ENCODE measurements around the gene NEDD9.

Gene NEDD9

DNA sequence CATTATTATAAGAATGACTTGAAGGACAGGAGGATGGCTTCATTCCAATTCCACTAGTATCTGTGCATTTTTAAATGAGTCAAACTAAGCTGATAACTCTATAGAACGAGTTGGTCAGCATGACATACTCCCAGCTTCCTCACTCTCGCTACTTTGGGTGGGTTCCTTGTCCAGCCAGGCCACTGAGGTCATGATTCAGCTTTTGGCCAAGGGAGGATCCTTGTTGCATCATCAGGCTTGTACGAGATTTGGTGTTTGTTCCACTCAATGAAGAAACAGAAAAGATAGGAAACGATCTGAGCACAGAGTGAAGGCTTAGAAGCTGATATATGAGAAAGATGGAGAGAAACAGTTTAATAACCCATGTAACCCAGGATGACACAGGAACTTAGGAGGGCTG is 19.8 kb downstream of the NEDD9 start:
- H3K79me2 ChIP-seq (ENCODE audit: insufficient read depth, low read length) = no peaks in the 10 kb centered on the region

DNA sequence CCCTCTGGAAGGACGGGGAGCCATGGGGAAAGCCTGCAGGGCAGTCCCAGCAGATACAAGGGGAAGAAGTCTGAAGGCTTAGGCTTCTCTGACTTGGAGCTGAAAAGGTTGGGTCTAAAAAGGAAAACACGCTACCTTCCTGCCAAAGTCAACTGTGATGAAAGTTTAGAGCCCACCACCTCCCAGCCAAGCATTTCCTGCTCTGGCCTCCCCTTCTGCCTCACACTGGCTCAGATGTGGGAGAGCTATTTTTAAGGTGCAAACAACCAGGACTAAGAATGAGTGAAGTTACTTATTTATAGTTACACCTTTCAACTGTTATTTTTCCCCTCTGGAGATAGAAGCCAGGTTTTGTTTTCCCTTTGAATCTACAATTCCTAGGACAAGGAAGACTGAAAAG is 21.2 kb downstream of the NEDD9 start:
- Histone ChIP-seq H2AFZ (ENCODE audit: low read length) (0 out of 2 replicates have a peak overlapping the region, but pooled peaks have one; percentile 36), H3K4me2 (ENCODE audit: low read depth, low read length, poor library complexity, severe bottlenecking) (peak overlapping the region; percentile 36), H3F3A (ENCODE audit: low read depth) (no peaks in the 10 kb centered on the region), H3K4me3 (ENCODE audit: low read length, poor library complexity, severe bottlenecking) (no peak overlapping the region), H3K4me1 (ENCODE audit: insufficient read depth, low read length, poor library complexity, severe bottlenecking) (peaks cover 28% of the 10 kb centered on the region), H3K9me2 (replicated peaks; ENCODE audit: low read depth, low read length) (no peaks in the 10 kb centered on the region), H3K36me3 (ENCODE audit: insufficient read depth, low read length) (no peaks in the 10 kb centered on the region), H4K20me1 (ENCODE audit: insufficient read depth, low read length, poor library complexity, severe bottlenecking) (no peaks in the 10 kb centered on the region), H3K9ac (ENCODE audit: low read depth, low read length, poor library complexity, severe bottlenecking) (peak overlapping the region; percentile 5), H3K9me3 (ENCODE audit: insufficient read depth, low read depth, low read length) (no peaks in the 10 kb centered on the region), H3K79me2 (ENCODE audit: insufficient read depth, low read length) (no peaks in the 10 kb centered on the region), H3K27me3 (ENCODE audit: insufficient read depth, low read length, poor library complexity, severe bottlenecking) (no peaks in the 10 kb centered on the region)
- no peak for TF ChIP-seq EZH2phosphoT487 (IDR thresholded peaks at IDR 0.05; ENCODE audit: borderline replicate concordance)
- no peak for TF ChIP-seq CTCF (conservative IDR thresholded peaks at IDR 0.05; ENCODE audit: low read length)

More for the DNA sequence above, 19.8 kb downstream of the NEDD9 start:
- no peaks in the 10 kb centered on the region for H3F3A ChIP-seq (ENCODE audit: low read depth)
- H3K27me3 ChIP-seq (ENCODE audit: insufficient read depth, low read length, poor library complexity, severe bottlenecking) = no peaks in the 10 kb centered on the region
- no peak overlapping the region for H3K4me2 ChIP-seq (ENCODE audit: low read depth, low read length, poor library complexity, severe bottlenecking)
- H2AFZ ChIP-seq (ENCODE audit: low read length) = no peak overlapping the region
- no peaks in the 10 kb centered on the region for H3K36me3 ChIP-seq (ENCODE audit: insufficient read depth, low read length)
- TF ChIP-seq CTCF (conservative IDR thresholded peaks at IDR 0.05; ENCODE audit: low read length) (no peak), EZH2phosphoT487 (IDR thresholded peaks at IDR 0.05; ENCODE audit: borderline replicate concordance) (no peak)
- no peaks in the 10 kb centered on the region for H3K9me2 ChIP-seq (replicated peaks; ENCODE audit: low read depth, low read length)
- H3K9ac ChIP-seq (ENCODE audit: low read depth, low read length, poor library complexity, severe bottlenecking) = no peak overlapping the region
- no peak overlapping the region for H3K4me3 ChIP-seq (ENCODE audit: low read length, poor library complexity, severe bottlenecking)
- H3K9me3 ChIP-seq (ENCODE audit: insufficient read depth, low read depth, low read length) = no peaks in the 10 kb centered on the region
- H4K20me1 ChIP-seq (ENCODE audit: insufficient read depth, low read length, poor library complexity, severe bottlenecking) = no peaks in the 10 kb centered on the region
- H3K4me1 ChIP-seq (ENCODE audit: insufficient read depth, low read length, poor library complexity, severe bottlenecking) = peaks cover 34% of the 10 kb centered on the region

- Histone ChIP-seq H2AFZ (ENCODE audit: low read length) (no peak overlapping the region), H3K9ac (ENCODE audit: low read depth, low read length, poor library complexity, severe bottlenecking) (peak overlapping the region; percentile 5), H3K9me3 (ENCODE audit: insufficient read depth, low read depth, low read length) (no peaks in the 10 kb centered on the region), H3K4me2 (ENCODE audit: low read depth, low read length, poor library complexity, severe bottlenecking) (peak overlapping the region; percentile 36), H4K20me1 (ENCODE audit: insufficient read depth, low read length, poor library complexity, severe bottlenecking) (no peaks in the 10 kb centered on the region), H3K79me2 (ENCODE audit: insufficient read depth, low read length) (no peaks in the 10 kb centered on the region), H3K4me1 (ENCODE audit: insufficient read depth, low read length, poor library complexity, severe bottlenecking) (peaks cover 28% of the 10 kb centered on the region), H3K9me2 (replicated peaks; ENCODE audit: low read depth, low read length) (no peaks in the 10 kb centered on the region), H3K27me3 (ENCODE audit: insufficient read depth, low read length, poor library complexity, severe bottlenecking) (no peaks in the 10 kb centered on the region), H3F3A (ENCODE audit: low read depth) (no peaks in the 10 kb centered on the region), H3K4me3 (ENCODE audit: low read length, poor library complexity, severe bottlenecking) (no peak overlapping the region), H3K36me3 (ENCODE audit: insufficient read depth, low read length) (no peaks in the 10 kb centered on the region)
- TF ChIP-seq CTCF (conservative IDR thresholded peaks at IDR 0.05; ENCODE audit: low read length) (no peak), EZH2phosphoT487 (IDR thresholded peaks at IDR 0.05; ENCODE audit: borderline replicate concordance) (no peak)
Measured at GRCh38 chr6:11210386-11211138, 21.9 kb downstream of the NEDD9 start.
